Astrocyte (in vitro differentiated cells and primary cell): ENCODE measurements around the gene MMP21. TPM values are rescaled to one million over a fixed set of nuclear protein-coding genes. Genes with fewer than 3 reads are reported as not detected.

Experiments
- DNase-seq: peaks from one replicate; pipeline ENCODE4 v3.0.0-alpha.2; 2010; ENCODE audit warnings: low read depth
- FAIRE-seq: peaks from 2 replicates; lab custom pipeline; 2011; peaks lifted over from hg19 to GRCh38; lab: Jason Lieb, UNC
- H2AFZ ChIP-seq: 2 replicates; pipeline ENCODE4 v1.6.0; 2012; ENCODE audit warnings: low read depth, low read length, inconsistent platforms
- H3K27ac ChIP-seq: 2 replicates; pipeline ENCODE4 v1.5.1; 2011; ENCODE audit warnings: low read depth, low read length, inconsistent platforms
- H3K27me3 ChIP-seq: 2 replicates; pipeline ENCODE4 v1.6.0; 2011; ENCODE audit warnings: low read length, inconsistent platforms; ENCODE audit not compliant: insufficient read depth
- H3K36me3 ChIP-seq: 2 replicates; pipeline ENCODE4 v1.5.1; 2011; ENCODE audit warnings: low read length, inconsistent platforms; ENCODE audit not compliant: insufficient read depth
- H3K4me1 ChIP-seq: 2 replicates; pipeline ENCODE4 v1.5.1; 2011; ENCODE audit warnings: low read length, inconsistent platforms; ENCODE audit not compliant: insufficient read depth
- H3K4me2 ChIP-seq: 2 replicates; pipeline ENCODE4 v1.6.0; 2012; ENCODE audit warnings: low read length, inconsistent platforms
- H3K4me3 ChIP-seq: 2 replicates; pipeline ENCODE4 v1.5.1; 2011; ENCODE audit warnings: low read depth, mild to moderate bottlenecking, low read length, inconsistent platforms; ENCODE audit not compliant: insufficient read depth
- H3K79me2 ChIP-seq: 2 replicates; pipeline ENCODE4 v1.6.0; 2012; ENCODE audit warnings: mild to moderate bottlenecking, low read length, inconsistent platforms; ENCODE audit not compliant: insufficient read depth
- H3K9ac ChIP-seq: 2 replicates; pipeline ENCODE4 v1.6.0; 2012; ENCODE audit warnings: mild to moderate bottlenecking, low read length, inconsistent platforms
- H3K9me3 ChIP-seq: 2 replicates; pipeline ENCODE4 v1.5.1; 2012; ENCODE audit warnings: low read depth, mild to moderate bottlenecking, low read length, inconsistent platforms; ENCODE audit not compliant: insufficient read depth
- H4K20me1 ChIP-seq: 2 replicates; pipeline ENCODE4 v1.6.0; 2012; ENCODE audit warnings: low read length, inconsistent platforms; ENCODE audit not compliant: insufficient read depth
- H3K27ac Mint-ChIP-seq: one replicate; pipeline ENCODE4 v1.8.0; 2021; ENCODE audit warnings: mild to moderate bottlenecking, mixed read lengths; ENCODE audit not compliant: unreplicated experiment
- H3K27me3 Mint-ChIP-seq: one replicate; pipeline ENCODE4 v1.8.0; 2021; ENCODE audit warnings: low read depth, mixed read lengths; ENCODE audit not compliant: unreplicated experiment
- H3K36me3 Mint-ChIP-seq: one replicate; pipeline ENCODE4 v1.8.0; 2021; ENCODE audit warnings: low read depth, mixed read lengths; ENCODE audit not compliant: unreplicated experiment
- H3K4me1 Mint-ChIP-seq: one replicate; pipeline ENCODE4 v1.8.0; 2021; ENCODE audit warnings: low read depth, mixed read lengths; ENCODE audit not compliant: unreplicated experiment
- H3K4me3 Mint-ChIP-seq: one replicate; pipeline ENCODE4 v1.8.0; 2021; ENCODE audit warnings: mild to moderate bottlenecking, moderate library complexity, mixed read lengths; ENCODE audit not compliant: unreplicated experiment
- H3K9me3 Mint-ChIP-seq: one replicate; pipeline ENCODE4 v1.8.0; 2021; ENCODE audit warnings: mild to moderate bottlenecking, mixed read lengths; ENCODE audit not compliant: unreplicated experiment
- EZH2 ChIP-seq: IDR thresholded peaks from 2 replicates; pipeline ENCODE4 v1.6.1; 2012; ENCODE audit warnings: mild to moderate bottlenecking, low read length, inconsistent platforms; ENCODE audit not compliant: insufficient read depth
- total RNA-seq: library from RNA; stranded (reverse); gene quantifications from 2 replicates; pipeline ENCODE4 v1.2.1, GENCODE V29; 2021
- TF ChIP-seq, protein P1 (sequence below): IDR thresholded peaks from 2 replicates; pipeline ENCODE4 v1.5.1; 2011; ENCODE audit warnings: low read depth, mild to moderate bottlenecking, inconsistent platforms, low read length, moderate library complexity; ENCODE audit not compliant: insufficient read depth

The MMP21 gene
- total RNA-seq, 1 donor from 2014 or later = not detected

DNA sequence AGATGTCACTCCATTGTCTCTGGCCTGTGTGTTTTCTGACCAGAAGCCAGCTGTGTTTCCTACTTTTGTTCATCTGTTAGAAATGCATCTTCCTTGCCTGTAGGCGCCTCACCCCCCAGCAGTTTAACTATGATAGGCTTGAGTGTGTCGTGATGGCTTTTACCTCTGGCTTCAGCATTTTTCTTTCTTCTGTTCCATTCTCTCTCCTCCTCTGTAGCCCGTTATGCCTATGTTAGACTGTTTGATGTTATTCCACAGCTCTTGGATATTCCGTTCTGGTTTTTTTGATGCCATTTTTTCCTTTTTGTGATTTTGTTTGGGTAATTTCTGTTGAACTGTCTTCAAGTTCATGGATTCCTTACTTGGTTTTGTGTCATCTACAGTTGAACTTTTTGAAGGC is 17.9 kb downstream of the MMP21 start:
- Histone ChIP-seq H3K9me3 (no peaks in the 10 kb centered on the region), H3K4me3 (no peak overlapping the region), H3K4me1 (peaks cover 3% of the 10 kb centered on the region), H3K9ac (no peak overlapping the region), H2AFZ (no peak overlapping the region), H3K27ac (no peak overlapping the region), H3K27me3 (no peaks in the 10 kb centered on the region), H3K36me3 (peaks cover 43% of the 10 kb centered on the region), H3K4me2 (no peak overlapping the region), H3K79me2 (no peaks in the 10 kb centered on the region), H4K20me1 (peaks cover 3% of the 10 kb centered on the region)
- H3K4me3 Mint-ChIP-seq = no peak overlapping the region
- no peaks in the 10 kb centered on the region for H3K9me3 Mint-ChIP-seq
- H3K4me1 Mint-ChIP-seq = no peaks in the 10 kb centered on the region
- H3K36me3 Mint-ChIP-seq = peaks cover 19% of the 10 kb centered on the region
- H3K27ac Mint-ChIP-seq = no peak overlapping the region
- no peak for DNase-seq
- TF ChIP-seq, protein P1, sequence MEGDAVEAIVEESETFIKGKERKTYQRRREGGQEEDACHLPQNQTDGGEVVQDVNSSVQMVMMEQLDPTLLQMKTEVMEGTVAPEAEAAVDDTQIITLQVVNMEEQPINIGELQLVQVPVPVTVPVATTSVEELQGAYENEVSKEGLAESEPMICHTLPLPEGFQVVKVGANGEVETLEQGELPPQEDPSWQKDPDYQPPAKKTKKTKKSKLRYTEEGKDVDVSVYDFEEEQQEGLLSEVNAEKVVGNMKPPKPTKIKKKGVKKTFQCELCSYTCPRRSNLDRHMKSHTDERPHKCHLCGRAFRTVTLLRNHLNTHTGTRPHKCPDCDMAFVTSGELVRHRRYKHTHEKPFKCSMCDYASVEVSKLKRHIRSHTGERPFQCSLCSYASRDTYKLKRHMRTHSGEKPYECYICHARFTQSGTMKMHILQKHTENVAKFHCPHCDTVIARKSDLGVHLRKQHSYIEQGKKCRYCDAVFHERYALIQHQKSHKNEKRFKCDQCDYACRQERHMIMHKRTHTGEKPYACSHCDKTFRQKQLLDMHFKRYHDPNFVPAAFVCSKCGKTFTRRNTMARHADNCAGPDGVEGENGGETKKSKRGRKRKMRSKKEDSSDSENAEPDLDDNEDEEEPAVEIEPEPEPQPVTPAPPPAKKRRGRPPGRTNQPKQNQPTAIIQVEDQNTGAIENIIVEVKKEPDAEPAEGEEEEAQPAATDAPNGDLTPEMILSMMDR = no peak
- no peak for TF ChIP-seq EZH2
- no peaks in the 10 kb centered on the region for H3K27me3 Mint-ChIP-seq
- FAIRE-seq = no peak

DNA sequence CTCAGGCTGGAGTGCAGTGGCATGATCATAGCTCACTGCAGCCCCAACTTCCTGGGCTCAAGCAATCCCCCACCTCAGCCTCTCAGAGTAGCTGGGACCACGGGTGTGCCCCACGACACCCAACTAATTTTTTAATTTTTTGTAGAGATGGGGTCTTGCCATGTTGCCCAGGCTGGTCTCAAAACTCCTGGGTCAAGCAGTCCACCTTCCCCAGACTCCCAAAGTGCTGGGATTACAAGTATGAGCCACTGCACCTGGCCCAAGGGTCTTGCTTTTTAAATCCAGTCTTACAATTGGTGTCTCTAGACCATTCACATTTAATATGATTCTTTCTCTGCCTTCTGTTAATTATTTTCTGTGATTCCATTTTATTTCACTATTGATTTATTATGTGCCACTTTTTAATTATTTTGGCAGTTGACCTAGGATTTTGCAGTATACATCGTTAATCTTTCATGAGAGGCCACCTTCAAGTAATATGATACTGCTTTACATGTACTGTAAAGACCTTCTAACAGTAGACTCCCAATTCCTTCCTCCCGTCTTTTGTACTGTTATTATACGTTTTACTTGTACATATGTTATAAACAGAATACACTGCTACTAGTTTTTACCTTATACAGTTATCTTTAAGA is 18.7 kb downstream of the MMP21 start:
- no peaks in the 10 kb centered on the region for H3K27me3 ChIP-seq
- no peak overlapping the region for H3K27ac ChIP-seq
- TF ChIP-seq, protein P1 = no peak
- TF ChIP-seq EZH2 = no peak
- H3K9ac ChIP-seq = no peak overlapping the region
- peaks cover 2% of the 10 kb centered on the region for H3K4me1 ChIP-seq
- no peaks in the 10 kb centered on the region for H3K27me3 Mint-ChIP-seq
- no peak overlapping the region for H2AFZ ChIP-seq
- H4K20me1 ChIP-seq = peaks cover 3% of the 10 kb centered on the region
- H3K4me3 Mint-ChIP-seq = no peak overlapping the region
- DNase-seq (no peak), FAIRE-seq (no peak)
- H3K4me3 ChIP-seq = no peak overlapping the region
- H3K9me3 ChIP-seq = no peaks in the 10 kb centered on the region
- no peak overlapping the region for H3K4me2 ChIP-seq
- H3K79me2 ChIP-seq = no peaks in the 10 kb centered on the region
- no peaks in the 10 kb centered on the region for H3K9me3 Mint-ChIP-seq
- no peaks in the 10 kb centered on the region for H3K4me1 Mint-ChIP-seq
- peaks cover 19% of the 10 kb centered on the region for H3K36me3 Mint-ChIP-seq
- no peak overlapping the region for H3K27ac Mint-ChIP-seq
- H3K36me3 ChIP-seq = peaks cover 50% of the 10 kb centered on the region

DNA sequence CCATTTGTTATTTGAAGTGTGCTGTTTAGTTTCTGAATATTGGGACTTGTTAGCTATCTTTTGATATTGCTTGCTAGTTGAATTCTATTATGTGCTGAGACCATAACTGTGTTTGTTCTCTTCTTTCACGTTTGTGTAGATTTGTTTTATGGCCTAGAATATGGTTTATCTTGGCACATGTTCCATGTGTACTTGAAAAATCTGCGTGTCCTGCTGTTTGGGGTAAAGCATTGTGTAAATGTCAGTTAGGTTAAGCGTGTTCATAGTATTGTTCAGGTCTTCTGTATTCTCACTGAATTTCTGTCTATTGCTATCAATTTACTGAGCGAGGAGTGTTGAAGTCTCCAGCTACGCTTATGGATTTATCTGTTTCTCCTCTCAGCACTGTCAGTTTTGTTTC is 19.4 kb downstream of the MMP21 start:
- Mint-ChIP-seq H3K4me1 (no peaks in the 10 kb centered on the region), H3K27me3 (no peaks in the 10 kb centered on the region), H3K9me3 (no peaks in the 10 kb centered on the region), H3K27ac (no peak overlapping the region), H3K36me3 (peaks cover 19% of the 10 kb centered on the region), H3K4me3 (no peak overlapping the region)
- Histone ChIP-seq H3K9ac (no peak overlapping the region), H3K79me2 (no peaks in the 10 kb centered on the region), H2AFZ (no peak overlapping the region), H3K9me3 (no peaks in the 10 kb centered on the region), H3K36me3 (peaks cover 53% of the 10 kb centered on the region), H3K4me3 (no peak overlapping the region), H4K20me1 (peaks cover 3% of the 10 kb centered on the region), H3K4me2 (no peak overlapping the region), H3K27me3 (no peaks in the 10 kb centered on the region), H3K4me1 (no peaks in the 10 kb centered on the region), H3K27ac (no peak overlapping the region)
- no peak for TF ChIP-seq EZH2
- TF ChIP-seq, protein P1 = no peak
- DNase-seq = no peak
- FAIRE-seq = no peak
